Activated CD8-positive, alpha-beta memory T cell treated with anti-CD3 and anti-CD28 coated beads for 48 hours (primary cell): ENCODE measurements around the gene STKLD1.

Experiments
- DNase-seq, 3 experiments: peaks; one replicate each; pipeline ENCODE4 v3.0.0-alpha.2; 2020; ENCODE audit warnings: low read depth in 2 of 3, low spot score in 2 of 3

The STKLD1 gene

DNA sequence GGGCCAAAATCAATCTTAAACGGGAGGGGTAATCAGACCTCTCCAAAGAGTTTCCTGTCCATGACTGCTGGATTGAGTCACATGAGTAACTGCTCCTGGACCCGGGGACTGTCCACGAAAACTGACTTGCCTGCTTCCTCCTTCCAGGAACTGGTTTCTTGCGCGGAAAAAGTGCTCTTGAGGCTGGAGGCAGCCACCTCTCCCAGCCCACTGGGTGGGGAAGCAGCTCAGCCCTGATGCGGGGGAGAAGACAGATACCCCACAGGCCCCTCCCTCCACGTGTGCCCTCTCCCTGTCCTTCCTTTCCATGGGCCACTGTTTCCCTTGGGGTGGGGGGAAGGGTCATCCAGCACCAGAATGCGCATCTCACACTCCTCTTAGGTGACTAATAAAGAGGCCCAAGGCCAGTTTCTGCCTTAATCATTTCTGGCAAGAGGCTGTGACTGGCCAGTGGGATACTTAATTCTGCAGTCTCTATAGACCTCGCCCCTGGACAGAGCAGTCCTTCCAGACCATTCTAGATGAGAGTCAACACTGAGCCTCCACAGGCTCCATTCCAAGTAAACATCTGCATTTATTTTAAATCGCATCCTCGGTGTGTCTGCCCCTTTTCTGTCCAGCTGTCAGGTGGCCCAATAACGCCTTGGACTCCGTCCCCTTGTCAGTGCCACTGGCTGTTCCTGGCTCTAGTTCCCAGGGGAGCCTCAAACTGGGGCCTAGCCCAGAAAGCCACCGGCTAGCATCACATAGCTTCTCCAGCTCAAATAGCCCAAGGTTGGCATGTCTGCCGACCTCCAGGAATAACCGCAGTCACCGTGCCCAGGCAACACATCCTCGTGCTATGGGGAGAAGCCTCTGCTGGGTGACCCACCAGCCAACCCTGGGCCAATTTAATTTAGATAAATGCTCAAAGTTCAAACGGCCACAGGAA lies 29.6 kb downstream of the STKLD1 start:
- DNase-seq: no peak

DNA sequence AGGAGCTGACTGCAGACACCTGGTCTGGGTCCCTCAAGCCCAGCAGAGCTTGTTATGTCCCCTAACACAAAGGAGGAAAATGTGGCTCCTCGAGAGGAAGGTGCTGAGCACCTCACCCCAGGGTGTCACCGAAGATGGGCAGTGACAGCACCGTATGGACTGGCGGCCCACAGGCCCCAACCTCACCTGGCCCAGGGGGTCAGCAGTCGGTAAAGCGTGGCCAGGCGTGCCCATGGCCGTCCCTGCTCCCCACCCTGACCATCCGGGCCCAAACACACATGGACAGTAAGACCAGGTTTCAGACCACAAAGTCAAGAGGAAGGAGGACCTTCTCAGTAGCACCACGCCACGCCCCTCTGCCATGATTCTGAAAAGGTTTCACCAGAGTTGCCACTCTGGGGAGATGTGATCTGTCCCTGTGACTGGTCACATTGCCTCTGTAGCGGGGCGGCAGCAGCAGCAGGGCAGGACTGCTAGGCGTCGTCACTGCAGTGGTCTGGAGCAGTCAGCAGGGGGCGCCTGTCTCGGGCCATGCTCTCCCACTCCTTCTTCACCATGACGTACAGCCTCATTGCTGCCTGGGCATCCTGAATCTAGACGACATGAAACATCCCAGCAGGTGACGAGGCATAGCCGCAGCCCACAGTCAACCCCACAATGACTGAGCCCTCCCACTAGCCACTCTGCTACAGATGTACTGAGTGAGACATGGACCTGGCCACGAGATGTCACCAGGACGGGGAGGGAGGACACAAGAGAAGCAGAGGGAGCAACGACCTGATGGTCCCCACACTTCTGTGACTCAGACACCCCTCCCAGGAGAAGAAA lies 30.5 kb downstream of the STKLD1 start:
- DNase-seq: peak; percentile 62 to 74 (median 74)

DNA sequence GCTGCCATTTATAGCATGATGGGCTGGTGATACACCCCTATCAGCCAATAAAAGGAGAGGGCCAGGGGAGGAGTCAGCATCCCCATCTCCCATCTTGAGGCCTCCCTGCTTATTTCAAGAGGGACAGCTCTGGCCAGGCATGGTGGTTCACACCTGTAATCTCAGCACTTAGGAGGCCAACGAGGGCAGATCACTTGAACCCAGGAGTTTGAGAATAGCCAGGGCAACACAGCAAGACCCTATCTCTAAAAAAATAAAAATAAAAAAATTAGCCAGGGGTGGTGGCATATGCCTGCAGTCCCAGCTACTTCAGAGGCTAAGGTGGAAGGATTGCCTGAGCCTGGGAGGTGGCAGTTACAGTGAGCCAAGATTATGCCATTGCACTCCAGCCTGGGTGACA lies 31.9 kb downstream of the STKLD1 start:
- DNase-seq: no peak

DNA sequence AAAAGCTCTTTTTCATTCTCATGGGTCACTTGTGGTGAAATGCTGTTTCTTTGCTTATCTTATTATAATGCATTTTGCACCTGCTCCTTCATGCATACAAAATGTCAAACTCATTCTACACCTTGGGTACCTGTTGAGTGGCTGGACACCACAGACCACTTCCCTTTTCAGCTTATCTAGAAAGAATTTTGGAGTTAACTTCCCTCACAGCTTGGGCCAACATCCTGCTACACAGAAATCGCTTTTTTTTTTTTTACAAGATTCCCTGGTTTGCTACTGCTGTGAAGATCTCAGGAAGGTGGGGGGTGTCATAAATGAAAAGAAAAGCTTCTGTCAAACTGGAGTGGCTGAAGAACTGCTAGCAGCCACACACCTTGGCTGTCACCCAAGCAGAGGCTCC lies 39.0 kb downstream of the STKLD1 start:
- no peak for DNase-seq

DNA sequence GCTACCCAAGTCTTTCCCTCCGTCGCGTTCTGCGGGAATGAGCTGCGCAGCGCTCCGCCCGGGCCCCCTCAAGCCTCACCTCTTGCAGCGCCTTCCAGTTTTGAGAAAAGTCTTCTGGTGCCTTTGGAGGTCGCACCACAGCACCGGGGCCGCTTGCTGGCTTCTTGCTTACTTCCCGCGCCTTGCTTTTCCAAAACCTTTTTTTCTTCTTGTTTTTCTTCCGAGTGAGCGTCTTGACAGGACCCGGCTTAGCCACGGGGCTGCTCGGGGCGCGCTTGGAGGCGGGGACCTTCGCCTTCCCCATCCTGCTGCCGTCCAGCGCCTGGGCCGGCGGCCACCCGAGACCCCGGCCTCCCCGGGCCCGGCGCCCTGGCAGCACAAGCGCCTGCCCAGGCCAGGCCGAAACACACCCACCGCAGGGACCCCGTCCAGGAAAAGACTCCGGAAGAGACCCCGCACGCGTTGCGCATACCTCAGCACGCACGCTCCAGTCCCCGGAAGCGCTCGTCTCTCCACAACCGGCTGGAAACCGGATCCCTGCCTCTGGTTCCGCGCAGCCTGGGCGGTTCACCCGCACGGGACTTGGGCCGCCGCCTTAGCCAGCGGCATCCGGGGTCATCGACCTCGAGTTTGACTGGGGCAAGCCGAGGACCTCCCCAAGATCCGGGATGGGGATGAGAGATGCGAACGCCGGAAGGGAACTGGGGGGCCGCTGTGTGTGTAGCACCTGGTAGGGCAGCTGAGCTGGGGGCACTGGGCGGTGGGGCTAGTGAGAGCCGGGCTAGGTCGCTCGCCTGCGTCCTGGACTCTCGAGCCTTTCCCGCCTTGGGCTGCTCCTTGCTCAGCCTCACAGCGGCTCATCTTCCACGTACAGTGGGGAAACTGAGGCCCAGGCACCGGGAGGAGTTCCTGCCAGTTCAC lies 41.6 kb downstream of the STKLD1 start, which contains the start of gene REXO4:
Gene REXO4, minus strand, starts transcription at position 470 of the 921 bp plus-strand sequence. Its CDS starts 166 bp downstream, at position 304.
- DNase-seq: peak; percentile 74 to 79 (median 78)

DNA sequence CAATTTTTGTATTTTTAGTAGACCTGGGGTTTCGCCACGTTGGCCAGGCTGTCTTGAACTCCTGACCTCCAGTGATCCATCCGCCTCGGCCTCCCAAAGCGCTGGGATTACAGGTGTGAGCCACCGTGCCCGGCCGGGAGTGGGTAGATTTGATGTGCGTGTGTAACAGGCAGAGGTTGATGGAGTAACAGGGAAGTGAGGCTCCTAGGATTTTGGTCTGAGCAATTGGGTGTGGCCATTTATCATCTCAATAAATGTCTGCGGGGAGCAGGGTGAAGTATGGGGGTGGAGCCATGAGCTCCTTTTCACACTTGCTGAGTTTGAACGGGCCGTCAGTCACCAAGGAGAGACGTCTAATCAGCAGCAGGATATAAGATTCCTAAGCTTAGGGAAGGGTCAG lies 42.8 kb downstream of the STKLD1 start:
- no peak for DNase-seq

DNA sequence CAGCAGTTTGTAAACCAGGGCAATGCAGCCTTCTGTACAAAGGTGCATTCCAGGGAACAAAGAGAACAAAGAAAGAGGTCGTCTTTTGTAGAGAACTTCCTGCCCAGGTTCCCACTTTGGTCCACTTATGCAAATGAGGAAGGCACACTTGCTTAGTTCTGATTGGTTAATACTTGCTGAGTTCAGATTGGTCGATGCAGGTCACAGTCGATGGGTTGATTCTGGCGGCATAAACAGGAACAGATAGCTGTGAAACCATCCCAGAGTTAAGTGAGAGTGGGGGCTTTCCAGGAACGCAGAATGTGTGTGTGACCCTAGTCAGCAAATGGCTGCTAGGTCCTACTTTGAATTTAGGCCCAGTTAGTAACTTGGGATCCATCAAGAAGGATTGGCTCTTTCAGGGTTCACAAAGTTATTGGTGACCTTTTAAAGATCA lies 44.2 kb downstream of the STKLD1 start:
- DNase-seq: no peak

DNA sequence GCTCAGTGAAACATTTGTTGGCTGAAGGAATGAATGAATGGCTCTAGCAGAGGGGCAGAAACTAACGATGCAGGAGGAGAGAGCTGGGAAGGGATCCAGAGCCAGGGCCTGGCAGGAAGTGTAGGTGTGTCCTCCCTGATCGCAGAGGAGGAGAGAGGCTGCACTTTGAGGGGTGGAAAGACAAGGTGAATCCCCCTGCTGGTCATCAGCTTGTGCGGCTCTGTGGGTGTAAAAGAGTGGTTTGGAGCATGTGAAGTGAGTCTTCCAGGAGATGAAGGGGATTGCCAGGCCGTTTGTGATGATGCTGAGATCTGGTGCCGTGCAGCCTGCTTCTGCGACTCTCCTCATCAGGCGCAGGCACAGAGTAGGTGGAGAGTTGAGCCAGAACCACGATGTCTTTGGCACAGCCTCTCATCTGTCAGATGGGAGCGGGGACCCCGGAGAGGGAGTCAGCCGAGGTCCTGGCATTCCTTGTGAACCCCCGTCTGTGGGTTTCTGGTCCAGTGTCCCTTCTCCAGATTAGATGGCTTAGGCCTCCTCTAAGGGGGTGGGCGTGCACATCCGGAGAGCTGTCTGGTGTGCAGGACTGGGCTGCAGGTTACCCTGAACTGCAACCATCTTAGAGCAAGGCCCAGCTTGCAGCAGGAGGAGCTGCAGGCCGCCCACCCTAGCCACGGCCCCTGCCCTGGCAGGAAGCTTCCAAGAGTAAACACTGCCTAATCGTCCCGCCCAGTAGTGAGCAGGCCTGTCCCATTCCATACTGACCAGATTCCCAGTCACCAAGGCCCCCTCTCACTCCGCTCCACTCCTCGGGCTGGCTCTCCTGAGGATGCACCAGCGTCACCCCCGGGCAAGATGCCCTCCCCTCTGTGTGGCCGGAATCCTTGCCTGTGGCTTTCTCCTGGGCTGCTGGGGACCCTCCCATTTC lies 45.7 kb downstream of the STKLD1 start, which contains the start of gene ADAMTS13:
Gene ADAMTS13, plus strand, starts transcription at position 753 of the 928 bp plus-strand sequence. Its CDS starts 77 bp downstream, at position 830.
- peak in 1 of 3 experiments; percentile 33 for DNase-seq

DNA sequence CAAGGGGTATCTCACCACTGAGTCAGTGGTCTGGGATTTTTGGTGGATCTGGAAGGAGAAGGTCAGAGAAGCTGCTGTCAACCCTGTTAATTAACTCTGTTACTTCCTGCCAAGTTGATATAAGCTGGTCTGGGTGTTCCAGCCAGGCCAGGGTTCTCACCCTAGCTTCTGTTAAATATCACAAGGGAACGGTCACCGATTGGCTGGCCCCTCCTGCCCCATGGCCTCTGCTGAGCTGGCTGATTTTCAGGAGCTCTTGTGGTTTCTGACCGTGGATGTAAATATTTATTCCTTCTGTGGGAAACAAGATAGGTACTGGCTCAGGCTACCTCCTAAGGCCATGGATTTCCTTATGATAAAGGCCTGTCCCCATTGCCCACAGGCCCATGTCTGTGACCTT lies 47.0 kb downstream of the STKLD1 start:
- no peak for DNase-seq

DNA sequence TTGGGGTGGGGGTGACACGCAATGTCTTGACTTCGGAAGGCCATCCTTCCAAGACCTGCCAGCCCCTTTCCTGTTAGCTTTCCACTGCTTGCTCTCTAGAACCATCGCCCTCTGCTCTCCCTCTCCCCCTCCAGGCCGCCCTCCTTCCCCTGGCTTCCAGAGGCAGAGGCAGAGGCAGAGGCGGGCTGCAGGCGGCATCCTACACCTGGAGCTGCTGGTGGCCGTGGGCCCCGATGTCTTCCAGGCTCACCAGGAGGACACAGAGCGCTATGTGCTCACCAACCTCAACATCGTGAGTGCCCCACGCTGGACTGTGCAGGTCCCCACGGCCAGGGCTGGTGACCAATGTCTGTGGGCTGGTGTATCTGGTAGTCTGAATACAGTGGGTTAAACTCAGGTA lies 48.0 kb downstream of the STKLD1 start:
- DNase-seq: no peak

DNA sequence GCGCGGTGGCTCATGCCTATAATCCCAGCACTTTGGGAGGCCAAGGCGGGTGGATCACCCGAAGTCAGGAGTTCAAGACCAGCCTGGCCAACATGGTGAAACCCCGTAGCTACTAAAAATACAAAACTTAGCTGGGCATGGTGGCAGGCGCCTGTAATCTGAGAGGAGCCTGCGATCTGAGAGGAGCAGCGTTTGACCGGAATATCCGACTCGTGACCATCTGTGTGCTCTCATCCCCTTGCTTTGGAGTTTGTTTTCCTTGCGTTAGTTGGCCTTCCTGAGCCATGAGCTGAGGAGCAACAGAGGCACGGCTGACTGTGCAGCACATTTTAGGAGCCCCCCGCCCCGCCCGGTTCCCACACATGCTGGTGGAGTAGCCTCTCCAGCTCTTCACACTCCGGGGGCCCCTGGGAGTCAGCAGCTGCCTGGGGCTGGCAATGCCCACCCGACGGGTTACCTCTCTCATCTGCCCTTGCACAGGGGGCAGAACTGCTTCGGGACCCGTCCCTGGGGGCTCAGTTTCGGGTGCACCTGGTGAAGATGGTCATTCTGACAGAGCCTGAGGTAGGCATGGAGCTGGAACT lies 49.0 kb downstream of the STKLD1 start:
- no peak for DNase-seq

DNA sequence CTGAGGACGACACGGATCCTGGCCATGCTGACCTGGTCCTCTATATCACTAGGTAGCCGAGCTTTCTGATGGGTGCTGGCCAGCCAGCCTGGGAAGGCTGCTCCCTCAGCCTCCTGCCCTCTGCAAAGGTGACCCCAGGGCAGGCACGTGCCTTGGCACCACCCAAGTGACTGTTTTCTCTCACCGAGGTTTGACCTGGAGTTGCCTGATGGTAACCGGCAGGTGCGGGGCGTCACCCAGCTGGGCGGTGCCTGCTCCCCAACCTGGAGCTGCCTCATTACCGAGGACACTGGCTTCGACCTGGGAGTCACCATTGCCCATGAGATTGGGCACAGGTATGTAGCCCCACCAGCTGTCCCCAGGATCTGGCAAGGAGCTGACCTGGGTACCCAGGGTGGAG lies 49.8 kb downstream of the STKLD1 start:
- no peak for DNase-seq

DNA sequence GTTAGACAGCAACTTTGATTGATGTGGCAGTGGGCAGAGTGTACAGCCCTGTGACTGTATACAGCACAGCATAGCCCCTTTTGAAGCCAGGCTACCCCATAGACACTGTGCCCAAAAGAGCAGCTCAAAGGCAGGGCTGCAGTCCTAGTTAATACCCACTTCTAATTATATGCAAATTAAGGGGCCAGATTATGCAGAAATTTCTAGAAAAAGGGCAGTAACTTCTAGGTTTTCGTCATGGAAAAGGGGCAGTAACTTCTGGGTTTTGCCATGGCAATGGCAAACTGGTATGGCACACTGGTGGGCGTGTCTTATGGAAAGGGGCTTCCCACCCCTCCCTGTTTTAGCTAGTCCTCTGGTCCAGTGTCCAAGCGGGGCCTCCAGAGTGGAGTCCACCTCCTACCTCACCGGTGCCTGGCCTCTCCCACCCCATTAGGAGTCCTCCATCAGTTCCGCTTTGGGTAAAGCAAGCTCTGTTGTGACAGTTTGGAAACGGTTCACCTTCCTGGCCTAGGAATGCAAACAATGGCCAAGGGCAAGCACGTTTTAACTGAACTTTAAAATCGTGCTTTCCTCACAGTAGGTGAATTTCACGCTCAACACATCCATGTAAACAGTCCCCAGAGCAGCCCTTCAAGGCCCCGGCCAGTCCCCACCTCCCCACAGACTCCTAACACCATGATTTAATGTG lies 51.6 kb downstream of the STKLD1 start:
- DNase-seq: no peak

DNA sequence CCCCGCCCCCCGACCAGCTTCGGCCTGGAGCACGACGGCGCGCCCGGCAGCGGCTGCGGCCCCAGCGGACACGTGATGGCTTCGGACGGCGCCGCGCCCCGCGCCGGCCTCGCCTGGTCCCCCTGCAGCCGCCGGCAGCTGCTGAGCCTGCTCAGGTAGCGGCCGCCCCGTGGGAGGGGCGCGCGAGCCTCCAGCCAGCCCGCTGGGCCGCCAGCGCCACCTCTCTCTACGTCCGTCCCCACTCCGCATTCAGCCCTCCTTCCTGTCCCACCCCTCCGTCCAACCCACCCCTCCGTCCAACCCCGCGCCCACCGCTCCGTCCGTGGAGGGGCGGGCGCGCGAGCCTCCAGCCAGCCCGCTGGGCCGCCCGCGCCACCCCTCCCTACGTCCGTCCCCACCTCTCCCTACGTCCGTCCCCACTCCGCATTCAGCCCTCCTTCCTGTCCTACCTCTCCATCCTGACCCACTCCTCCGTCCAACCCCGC lies 52.5 kb downstream of the STKLD1 start:
- no peak for DNase-seq

DNA sequence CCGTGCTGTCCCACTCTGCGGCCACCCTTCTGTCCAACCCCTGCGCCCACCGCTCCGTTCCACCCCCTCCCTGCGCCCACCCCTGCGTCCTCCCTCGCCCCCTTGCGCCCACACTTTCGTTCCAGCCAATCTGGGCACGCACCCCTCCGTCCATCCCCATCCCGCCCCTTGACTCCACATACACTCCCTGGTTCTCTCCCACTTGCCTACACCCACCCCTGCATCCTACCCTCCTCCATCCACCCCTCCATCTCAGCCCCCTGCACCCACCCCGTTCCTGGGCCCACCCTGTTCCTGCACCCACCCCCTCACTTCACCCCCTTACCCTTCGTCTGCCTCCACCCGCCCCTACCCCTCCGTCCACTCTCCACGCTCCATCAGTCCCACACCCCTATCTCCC lies 53.0 kb downstream of the STKLD1 start:
- DNase-seq: no peak

DNA sequence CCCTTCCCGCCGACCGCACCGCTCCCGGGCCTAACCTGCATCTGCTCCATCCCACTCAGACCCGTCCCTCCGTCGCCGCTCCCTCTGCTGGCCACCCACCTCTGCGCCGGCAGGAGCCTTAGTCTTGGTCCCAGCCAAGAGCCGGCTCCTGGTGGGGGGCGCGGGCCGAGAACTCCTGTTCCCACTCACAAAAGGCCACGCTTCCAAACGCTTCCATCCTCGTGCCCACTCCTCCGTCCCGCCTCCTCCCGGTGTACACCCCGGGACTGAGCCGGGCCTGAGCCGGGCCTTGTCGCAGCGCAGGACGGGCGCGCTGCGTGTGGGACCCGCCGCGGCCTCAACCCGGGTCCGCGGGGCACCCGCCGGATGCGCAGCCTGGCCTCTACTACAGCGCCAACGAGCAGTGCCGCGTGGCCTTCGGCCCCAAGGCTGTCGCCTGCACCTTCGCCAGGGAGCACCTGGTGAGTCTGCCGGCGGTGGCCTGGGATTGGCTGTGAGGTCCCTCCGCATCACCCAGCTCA lies 53.5 kb downstream of the STKLD1 start:
- no peak for DNase-seq

DNA sequence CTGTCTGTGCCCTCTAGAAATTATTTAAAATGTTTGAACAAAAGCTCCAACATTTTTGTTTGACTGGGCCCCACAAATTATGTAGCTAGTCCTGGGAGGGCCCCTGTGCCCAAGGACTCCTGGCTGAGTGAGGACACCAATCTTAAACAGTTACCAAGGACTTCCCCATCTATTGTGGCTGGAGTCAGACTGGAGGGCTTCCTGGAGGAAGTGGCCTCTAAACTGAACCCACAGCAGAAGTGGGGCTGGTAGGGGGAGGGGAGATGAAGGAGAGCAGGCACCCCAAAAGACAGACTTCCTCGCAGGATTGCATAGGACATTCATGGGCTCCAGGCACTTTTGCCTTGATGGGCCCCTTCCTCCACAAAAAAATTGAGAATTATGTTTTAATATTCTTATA lies 54.1 kb downstream of the STKLD1 start:
- DNase-seq: no peak

DNA sequence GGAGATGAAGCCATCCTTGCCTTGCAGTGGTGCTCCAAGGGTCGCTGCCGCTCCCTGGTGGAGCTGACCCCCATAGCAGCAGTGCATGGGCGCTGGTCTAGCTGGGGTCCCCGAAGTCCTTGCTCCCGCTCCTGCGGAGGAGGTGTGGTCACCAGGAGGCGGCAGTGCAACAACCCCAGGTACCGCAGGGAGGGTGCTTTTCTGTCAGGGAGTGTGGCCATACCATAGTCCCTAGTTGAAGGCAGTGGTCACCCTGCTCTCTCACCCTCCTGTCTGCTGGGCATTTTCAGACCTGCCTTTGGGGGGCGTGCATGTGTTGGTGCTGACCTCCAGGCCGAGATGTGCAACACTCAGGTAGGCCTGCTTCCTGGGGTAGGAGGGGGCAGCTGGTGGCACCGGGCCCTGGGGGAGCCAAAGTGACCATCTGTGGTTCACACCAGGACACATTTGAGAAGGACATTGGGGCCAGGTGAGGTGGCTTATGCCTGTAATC lies 57.2 kb downstream of the STKLD1 start:
- no peak for DNase-seq
